22Rv1 (cell line): Measurements from ENCODE around the gene ZNF207.

Source experiments
- H3K27ac ChIP-seq: fragments of 450-650 bp; 2 replicates; pipeline ENCODE4 v1.5.1; 2017
- CTCF ChIP-seq: fragments of 450-650 bp; IDR thresholded peaks from 2 replicates; pipeline ENCODE4 v1.5.1; 2017; ENCODE audit warnings: mild to moderate bottlenecking
- ZFX ChIP-seq: fragments of 450-650 bp; IDR thresholded peaks from 2 replicates; pipeline ENCODE4 v1.6.1; 2017; ENCODE audit warnings: antibody characterized with exemption, borderline replicate concordance

Gene ZNF207

DNA sequence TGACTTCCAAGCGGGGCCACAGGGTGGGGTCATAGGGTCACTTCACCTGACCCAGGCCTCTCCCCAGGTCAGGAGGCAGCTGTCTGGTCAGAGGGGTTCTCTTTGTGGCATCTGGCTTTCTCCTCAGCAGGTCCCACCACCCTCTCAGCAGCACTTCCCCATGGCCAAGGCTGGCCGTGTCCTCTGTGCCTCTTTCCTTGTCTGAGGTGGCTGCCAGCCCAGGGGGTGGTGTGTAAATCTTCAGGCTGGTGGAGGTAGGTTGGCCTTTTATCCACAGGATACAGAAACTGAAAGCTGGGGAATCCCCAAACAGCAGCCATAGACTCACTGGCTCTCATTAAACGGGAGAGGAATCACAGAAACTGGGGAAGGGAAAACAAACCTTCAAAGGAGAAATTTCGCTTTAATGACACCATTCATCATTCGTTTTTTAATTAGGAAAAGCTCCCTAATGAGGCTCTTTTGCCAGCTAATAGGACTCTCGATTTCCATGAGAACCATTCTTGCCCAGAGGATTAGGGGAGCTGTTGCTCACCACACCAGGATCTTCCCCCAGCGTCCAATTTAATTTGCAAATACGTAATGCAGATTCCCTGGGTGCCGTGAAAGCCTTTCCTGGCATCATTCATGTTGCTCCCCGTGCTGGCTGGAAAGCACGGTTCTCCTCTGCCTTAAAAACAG is 26.0 kb upstream of the ZNF207 start:
- H3K27ac ChIP-seq: no peak overlapping the region
- TF ChIP-seq ZFX (no peak), CTCF (no peak)

GRCh38 chr17:32327911-32328310 is 22.0 kb upstream of the ZNF207 start:
- H3K27ac ChIP-seq: no peak overlapping the region
- no peak for TF ChIP-seq ZFX
- TF ChIP-seq CTCF: no peak

- H3K27ac ChIP-seq: no peak overlapping the region
- no peak for TF ChIP-seq CTCF
- no peak for TF ChIP-seq ZFX
Observed at GRCh38 chr17:32330147-32330546, 19.8 kb upstream of the ZNF207 start.

DNA sequence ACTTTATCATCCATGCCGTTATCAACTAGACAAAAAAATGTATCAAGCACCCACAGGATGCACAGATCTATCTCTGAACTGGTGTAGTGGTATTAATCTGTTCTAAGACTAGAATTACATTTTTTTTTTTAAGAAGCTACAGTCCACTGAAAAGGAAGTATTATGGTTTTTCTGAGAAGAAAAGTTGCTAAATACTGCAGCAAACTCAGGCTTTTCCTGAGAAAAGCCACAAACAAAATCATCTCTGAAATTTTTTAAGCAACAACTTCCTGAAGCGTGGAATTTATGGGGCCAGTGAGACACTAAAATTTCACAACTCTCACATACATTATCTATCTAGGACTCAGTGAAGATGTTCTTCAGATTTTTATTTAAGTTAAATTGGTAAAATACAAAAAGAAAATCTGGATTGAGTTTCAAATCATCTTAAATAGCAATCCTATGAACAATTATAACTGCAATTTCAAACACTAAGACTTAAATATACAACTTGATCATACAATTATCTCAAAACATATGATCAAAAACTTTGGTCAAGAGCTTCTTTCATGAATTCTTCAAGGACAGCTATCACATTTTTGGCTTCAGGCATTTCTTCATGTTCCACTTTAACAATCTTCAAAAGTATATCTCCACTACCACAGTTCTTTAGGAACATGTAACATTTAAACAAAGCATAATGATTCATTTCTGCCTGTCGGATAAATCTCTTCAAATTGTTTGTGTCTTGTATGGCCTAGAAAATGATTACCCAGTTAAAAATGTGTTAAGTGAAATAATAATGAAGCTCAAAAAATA is 18.5 kb upstream of the ZNF207 start:
- TF ChIP-seq ZFX (no peak), CTCF (no peak)
- H3K27ac ChIP-seq: no peak overlapping the region

DNA sequence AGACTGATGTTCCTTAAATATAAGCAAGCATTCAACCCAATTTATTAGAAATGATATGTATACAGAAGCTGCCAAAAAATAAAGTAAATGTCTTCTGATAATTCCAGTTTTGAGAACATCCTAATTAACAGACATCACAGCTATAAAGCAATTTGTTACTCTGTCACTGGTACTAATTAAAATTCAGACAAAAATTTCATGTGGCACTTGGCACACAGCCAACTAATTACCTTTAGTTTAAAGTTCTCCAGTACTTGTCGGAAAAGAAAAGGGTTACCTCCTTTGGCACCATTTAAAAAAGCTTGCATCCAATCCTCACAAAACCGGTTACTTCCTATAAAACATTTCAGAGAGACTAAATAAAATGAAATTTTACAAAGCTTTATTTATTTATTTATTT is 16.8 kb upstream of the ZNF207 start:
- H3K27ac ChIP-seq: no peak overlapping the region
- TF ChIP-seq CTCF: no peak
- TF ChIP-seq ZFX: no peak

- H3K27ac ChIP-seq: no peak overlapping the region
- TF ChIP-seq CTCF: no peak
Observed at GRCh38 chr17:32335046-32335445, 14.9 kb upstream of the ZNF207 start.

DNA sequence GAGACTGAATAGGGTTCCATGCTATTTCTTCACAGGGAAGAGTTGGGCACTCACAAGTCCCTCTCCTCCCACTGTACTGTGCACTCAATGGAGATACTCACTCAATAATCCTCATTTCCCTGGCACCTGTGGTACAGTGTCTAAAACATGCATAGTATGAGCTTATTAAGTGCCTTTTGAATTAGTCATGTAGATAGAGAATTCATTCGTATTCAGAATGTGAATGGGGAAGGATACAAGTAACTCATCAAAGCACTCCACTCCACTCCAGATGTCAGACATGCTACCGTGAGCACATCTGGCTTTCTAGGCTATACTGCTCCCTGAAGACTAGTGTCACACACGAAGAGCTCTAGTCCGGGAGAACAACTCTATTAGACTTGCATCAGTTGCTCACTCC is 14.3 kb upstream of the ZNF207 start:
- no peak overlapping the region for H3K27ac ChIP-seq

More for the DNA sequence above, 14.3 kb upstream of the ZNF207 start:
- no peak for TF ChIP-seq CTCF
- TF ChIP-seq ZFX: no peak
